Activated gamma-delta T cell treated with anti-CD3 and anti-CD28 coated beads, Interleukin-2, amount 50 U/mL, for 16 hours (primary cell): ENCODE data around the gene RARB.

Experiments used
- DNase-seq: peaks from one replicate; pipeline ENCODE4 v3.0.0-alpha.2; 2020; ENCODE audit warnings: low read depth

Gene RARB

DNA sequence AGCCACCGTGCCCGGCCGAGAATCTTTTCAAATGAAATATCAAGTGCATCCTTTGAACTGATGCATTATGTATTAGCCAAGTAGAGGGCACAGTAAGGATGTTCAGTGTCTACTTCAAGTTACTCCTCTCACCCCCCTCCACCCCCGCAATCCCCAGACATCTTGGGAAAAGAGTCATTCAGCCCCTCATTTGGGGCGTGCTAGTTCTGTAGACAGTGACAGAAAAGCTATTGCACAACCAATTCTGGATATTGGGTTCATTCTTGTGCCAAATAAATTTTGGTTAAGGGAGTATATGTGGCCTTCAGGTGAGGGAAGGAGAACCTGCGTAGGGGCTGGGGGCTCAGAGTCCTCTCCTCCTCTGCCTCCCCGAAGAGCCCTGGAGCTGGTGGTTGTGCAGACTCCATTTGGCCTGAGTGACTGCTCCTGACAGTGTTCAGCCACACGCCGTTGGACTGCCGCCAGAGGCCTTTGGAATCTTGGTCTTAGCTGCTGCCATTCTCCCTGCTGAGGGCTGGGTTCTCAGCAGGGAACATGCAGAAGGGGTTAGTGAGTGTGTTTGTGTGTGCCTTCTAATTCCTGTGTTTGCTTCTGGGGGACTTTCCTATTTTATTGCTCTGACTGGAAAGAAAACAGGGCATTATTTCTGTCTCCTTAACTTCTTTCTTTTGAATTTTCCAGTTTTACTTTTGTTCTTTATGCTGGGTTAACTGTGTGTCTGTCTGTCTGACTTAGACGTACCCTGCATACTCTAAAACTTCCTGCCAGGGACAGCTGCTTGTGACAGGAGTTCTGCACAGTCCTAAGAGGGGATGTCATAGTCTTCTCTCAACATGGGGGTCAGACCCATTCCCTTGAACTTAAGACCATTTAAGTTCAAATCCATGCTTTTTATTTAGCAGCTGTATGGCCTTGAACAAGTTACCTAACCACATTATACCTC lies 21.0 kb downstream of the RARB start:
- DNase-seq, result no peak

DNA sequence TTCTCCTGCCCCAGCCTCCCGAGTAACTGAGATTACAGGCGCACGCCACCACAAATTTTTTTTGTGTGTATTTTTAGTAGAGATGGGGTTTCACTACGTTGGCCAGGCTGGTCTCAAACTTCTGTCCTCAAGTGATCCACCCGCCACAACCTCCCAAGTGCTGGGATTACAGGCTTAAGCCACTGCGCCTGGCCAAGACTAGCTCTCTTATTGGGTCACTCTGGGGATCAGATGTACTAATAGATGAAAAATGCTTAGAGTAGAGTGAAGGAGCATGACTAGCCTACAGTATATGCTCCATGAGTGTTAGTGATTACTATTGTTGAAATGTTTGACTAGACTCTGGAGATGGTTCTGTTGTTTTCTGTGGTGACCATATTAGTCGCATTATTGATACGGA lies 21.8 kb downstream of the RARB start:
- no peak for DNase-seq

- no peak for DNase-seq
Observed at GRCh38 chr3:25452192-25452591, 24.1 kb downstream of the RARB start.

DNA sequence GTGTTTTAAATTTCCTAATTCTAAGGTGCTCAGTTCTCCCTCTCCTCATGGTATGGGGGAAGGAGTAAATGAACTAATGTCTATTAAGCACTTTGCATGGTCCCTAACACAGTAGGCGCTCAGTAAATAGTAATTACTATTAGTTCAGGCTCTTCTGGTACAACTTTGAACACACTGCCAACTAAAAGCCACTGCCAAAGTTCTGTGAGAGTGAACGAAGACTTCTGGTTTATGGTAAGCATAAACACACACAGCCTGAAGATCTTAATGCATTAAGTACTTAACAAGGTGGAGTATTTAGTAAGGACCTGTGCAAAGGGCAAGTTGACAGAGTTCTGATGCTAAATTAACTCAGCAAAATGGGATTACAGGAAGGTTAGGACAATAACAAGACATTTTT lies 24.7 kb downstream of the RARB start:
- DNase-seq, result no peak

DNA sequence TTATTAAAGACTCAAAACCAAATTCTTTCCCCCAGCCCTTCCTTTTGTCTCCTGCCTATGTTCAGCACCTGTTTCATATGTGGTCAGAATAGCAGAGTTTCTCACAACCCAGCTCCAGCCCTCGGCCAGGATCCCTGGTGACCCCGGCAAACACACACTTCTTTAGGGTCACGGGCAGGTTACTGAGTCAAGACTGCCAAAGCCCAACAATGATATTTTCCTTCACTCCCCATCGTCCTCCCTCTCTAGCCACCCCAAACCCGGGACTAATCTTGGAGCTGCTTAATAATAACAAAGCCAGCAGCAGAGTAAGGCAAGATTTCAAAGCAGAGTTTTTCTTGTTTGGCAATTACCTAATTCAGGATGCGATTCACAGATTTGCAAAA lies 25.5 kb downstream of the RARB start:
- no peak for DNase-seq

GRCh38 chr3:25454005-25454927 lies 26.2 kb downstream of the RARB start:
- no peak for DNase-seq

DNA sequence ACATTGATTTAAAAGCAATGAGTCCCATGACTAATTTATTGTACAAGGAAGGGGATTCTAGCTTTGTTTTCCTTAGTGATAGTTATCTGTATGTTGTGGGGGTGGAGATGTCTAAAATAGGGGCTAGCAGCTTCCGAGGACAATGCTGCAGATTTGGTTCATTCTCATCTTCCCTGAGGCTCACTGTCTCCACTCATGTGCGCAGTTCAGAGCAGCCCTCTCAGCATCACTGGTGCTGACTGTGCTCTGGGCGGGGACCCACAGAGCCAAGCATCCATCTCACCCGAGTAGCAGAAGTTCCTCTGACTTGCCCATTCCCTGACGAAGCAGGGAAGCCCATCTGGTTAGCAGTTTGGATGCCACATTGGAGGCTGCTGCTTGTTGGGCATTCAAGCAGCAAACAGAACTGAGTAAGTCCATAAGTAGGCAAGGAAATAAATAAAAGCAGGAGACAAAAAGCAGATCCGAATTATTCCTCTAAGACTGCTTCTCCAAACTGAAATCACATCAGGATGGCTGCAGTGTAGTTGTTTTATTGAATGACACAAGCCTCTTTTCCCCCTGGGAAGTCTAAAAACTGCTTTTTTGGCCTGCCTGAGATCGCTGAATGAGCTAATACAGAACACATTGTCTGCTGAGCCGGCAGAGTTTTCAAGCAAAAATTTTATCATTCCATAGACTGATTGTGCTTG lies 27.5 kb downstream of the RARB start:
- DNase-seq, result no peak

DNA sequence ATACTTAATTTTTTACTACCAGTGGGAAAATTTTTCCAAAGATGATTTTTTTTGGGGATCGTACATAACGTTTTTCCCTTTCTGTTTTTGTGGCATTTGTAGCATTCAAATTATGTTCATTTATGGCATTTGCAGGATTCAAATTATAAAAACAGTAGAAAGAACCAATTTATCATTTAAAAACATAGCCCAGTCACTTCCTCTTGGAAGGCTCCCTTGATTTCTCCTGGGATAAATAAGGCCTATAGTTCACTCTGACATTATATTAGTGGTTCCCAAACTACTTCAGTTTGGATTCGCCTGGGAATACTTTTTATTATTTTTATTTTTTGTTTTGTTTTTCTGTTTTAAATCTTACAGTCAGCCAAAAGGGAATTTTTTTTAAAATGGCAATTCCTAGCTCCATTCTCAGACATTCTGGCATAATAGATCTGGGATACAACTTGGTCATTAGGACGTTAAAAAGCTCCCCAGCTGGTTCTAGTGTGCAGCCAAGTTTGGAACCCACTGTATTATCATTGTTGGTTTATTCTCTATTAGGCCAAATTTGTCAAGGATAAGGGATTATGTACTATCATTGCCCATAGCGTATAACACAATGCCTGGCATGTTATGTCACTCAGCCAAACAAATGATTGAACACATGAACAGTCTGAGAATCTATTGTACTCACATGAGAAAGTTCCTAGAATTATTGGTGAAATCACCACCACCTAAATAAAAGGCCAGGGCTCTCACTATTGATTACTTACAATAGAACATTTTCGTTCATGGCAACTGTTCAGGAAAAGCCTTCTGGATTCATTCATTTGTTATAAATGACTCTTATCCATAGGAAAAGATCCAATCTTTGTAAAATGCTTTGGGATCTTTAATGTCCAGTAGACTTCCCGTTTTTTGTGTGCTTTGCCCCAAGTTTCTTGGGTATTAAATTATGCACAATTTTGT lies 28.9 kb downstream of the RARB start:
- DNase-seq, result no peak

- DNase-seq, result no peak
Observed at GRCh38 chr3:25457671-25458419, 29.8 kb downstream of the RARB start.

- no peak for DNase-seq
Observed at GRCh38 chr3:25458420-25458814, 30.4 kb downstream of the RARB start.

DNA sequence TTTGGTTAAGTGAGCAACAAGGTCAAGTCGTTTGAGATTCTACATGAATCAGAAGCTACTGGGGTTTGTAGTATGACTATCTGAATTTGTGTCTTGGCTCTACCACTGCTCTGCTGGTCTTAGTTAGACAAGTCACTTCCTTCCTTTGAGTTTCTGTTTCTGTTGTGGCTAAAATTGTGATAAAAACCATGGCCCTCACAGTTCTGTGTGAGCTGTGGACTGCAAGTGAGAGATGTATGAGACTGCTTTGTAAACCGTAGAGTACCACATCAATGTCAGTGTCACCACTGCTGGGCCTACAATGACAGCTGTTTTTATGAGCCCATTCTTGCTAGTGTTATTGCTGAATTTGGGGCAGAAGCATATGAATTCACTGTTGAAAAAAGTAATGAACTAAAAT lies 32.7 kb downstream of the RARB start:
- DNase-seq, result no peak

- no peak for DNase-seq
Observed at GRCh38 chr3:25461946-25462345, 33.9 kb downstream of the RARB start.

DNA sequence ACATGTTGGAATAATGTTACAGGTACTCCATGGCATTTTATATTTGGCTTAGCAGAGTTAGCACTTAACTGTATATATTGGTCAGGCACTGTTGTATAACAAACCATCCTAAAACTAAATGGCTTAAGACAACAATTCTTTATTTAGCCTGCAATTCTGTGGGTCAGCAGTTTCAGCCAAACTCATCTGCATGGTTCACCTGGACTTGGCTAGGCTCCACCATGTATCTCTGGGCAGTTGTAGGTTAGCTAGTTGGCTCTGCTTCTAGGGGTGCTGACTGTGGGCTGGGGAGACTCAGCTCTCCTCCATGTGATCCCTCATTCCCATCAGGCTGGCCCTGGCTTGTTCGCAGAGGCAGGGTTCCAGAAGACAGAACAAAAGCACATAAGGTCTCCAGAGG lies 34.4 kb downstream of the RARB start:
- DNase-seq, result no peak

GRCh38 chr3:25463836-25464418 lies 35.9 kb downstream of the RARB start:
- no peak for DNase-seq

DNA sequence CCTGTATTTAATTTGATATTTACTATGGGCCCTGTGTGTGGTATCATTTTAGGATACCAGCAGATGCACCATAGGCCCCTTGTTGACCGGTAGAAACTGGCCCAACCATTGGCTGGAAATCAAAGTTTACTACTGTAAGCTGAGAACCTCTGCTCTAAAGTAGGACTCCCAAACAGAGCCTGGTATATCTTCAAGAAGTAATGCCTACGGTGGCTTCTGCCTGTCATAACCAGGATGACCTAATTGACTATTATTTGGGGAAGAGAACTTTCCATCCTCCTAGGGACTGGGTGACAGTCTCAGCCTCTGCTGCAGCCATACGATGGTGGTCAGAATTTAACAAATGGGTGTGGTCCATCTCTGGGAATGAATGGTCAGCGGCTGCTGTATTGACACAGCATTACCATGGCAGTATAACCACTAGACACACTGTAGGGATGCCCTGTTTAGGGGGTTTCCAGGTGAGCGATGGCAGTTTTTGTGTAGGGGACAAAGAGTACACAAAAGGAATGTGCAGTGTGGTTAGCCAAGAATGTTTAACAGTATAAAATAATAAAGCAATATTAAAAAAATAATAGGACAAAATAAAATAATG lies 37.3 kb downstream of the RARB start:
- no peak for DNase-seq

GRCh38 chr3:25468866-25469319 lies 40.8 kb downstream of the RARB start:
- DNase-seq, result no peak

DNA sequence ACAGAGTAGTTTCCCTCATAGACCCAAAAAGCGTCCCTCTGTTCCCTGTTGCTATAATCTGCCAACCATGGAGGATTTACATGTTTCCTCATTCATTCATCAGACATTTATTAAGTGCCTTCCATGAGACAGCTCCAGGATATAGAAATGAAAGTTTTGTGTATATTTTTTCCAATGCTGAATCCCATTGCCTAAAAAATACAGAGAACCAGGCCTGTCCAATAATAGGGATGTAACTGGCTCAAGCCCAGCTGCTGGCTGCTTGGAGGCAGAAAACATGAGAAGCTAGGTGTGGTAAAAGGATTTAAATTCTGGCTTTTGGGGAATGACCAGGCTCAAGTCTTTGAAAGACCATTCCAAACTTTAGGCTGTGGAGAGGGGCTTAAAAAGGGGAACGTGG lies 41.5 kb downstream of the RARB start:
- no peak for DNase-seq

- no peak for DNase-seq
Observed at GRCh38 chr3:25471081-25471768, 43.2 kb downstream of the RARB start.

- DNase-seq, result no peak
Observed at GRCh38 chr3:25472153-25472552, 44.1 kb downstream of the RARB start.
